SK-N-MC (cell line): Measurements from ENCODE around the gene DLG5.

Experiments used
- EZH2 ChIP-seq: fragments of 200-600 bp; sonication (generic); IDR thresholded peaks from one replicate; pipeline ENCODE4 v1.6.1; 2017; ENCODE audit warnings: antibody characterized with exemption
- POLR2AphosphoS5 ChIP-seq: IDR thresholded peaks from 2 replicates; pipeline ENCODE4 v1.6.1; 2012; ENCODE audit warnings: mild to moderate bottlenecking, low read depth, low read length, borderline replicate concordance

DNA sequence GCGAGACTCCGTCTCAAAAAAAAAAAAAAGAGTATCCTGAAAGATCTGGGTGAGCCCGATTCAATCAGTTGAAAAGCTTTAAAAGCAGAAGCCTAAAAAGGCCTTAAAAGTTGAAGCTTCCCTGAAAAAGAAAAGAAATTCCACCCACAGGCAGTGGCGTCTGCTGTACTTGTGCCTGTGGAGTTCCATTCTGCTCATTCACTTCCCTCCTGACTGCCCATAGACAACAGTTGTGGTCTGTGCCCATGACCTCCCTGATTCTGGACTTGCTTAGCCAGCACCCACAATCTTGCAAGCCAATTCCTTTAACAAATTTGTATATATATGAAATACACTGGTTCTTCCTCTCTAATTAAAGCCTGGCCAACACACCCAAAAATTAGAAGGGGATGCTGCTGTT, 141.7 kb downstream of the DLG5 start:
- TF ChIP-seq POLR2AphosphoS5, result no peak
- no peak for TF ChIP-seq EZH2
